ENCODE measurements around the gene LDLRAP1. TPM values are rescaled to one million over a fixed set of nuclear protein-coding genes. Genes with fewer than 3 reads are reported as not detected.
"Not testable (repeated sequence)": the region's sequence is repeated elsewhere in the genome, so short reads cannot be mapped to it uniquely, and the experiment has no call there.

Gene LDLRAP1
- total and polyA plus RNA-seq, 2 donors, result 10.5 to 10.6 TPM

GRCh38 chr1:25593861-25594260, 50.5 kb downstream of the LDLRAP1 start:
- no peak overlapping the region for H3K4me3 ChIP-seq (ENCODE audit: low read depth, low read length)
- 72% methylated on average over 2 of the region's 2 CpGs for WGBS

GRCh38 chr1:25594971-25595370, 51.6 kb downstream of the LDLRAP1 start:
- Histone ChIP-seq H3K4me3 (ENCODE audit: low read depth, low read length) (no peak overlapping the region), H3K27ac (ENCODE audit: low read depth) (no peak overlapping the region), H3K36me3 (ENCODE audit: insufficient read depth) (no peaks in the 10 kb centered on the region), H3K4me1 (ENCODE audit: insufficient read depth) (no peaks in the 10 kb centered on the region)
- WGBS, result 88% methylated on average over 2 of the region's 2 CpGs
- no peak for DNase-seq (ENCODE audit: extremely low spot score)

More at GRCh38 chr1:25593861-25594260, 50.5 kb downstream of the LDLRAP1 start:
- H3K4me1 ChIP-seq (ENCODE audit: insufficient read depth), result no peaks in the 10 kb centered on the region
- DNase-seq (ENCODE audit: extremely low spot score), result no peak
- H3K36me3 ChIP-seq (ENCODE audit: insufficient read depth), result no peaks in the 10 kb centered on the region
- H3K27ac ChIP-seq (ENCODE audit: low read depth), result no peak overlapping the region

GRCh38 chr1:25596641-25597040, 53.2 kb downstream of the LDLRAP1 start:
- H3K4me3 ChIP-seq (ENCODE audit: low read depth, low read length); DNase-seq (ENCODE audit: extremely low spot score); H3K4me1 ChIP-seq (ENCODE audit: insufficient read depth); H3K36me3 ChIP-seq (ENCODE audit: insufficient read depth); H3K27ac ChIP-seq (ENCODE audit: low read depth): not testable (repeated sequence)
- WGBS, result 95% methylated on average over 5 of the region's 5 CpGs

- Histone ChIP-seq H3K27ac (ENCODE audit: low read depth) (no peak overlapping the region), H3K4me3 (ENCODE audit: low read depth, low read length) (no peak overlapping the region), H3K36me3 (ENCODE audit: insufficient read depth) (no peaks in the 10 kb centered on the region), H3K4me1 (ENCODE audit: insufficient read depth) (no peaks in the 10 kb centered on the region)
- WGBS, result 95% methylated on average over 1 of the region's 1 CpG
- no peak for DNase-seq (ENCODE audit: extremely low spot score)
Observed at GRCh38 chr1:25598879-25599278, 55.5 kb downstream of the LDLRAP1 start.

GRCh38 chr1:25599969-25600610, 56.7 kb downstream of the LDLRAP1 start:
- Histone ChIP-seq H3K27ac (ENCODE audit: low read depth) (no peak overlapping the region), H3K36me3 (ENCODE audit: insufficient read depth) (no peaks in the 10 kb centered on the region), H3K4me1 (ENCODE audit: insufficient read depth) (no peaks in the 10 kb centered on the region), H3K4me3 (ENCODE audit: low read depth, low read length) (no peak overlapping the region)
- 84% methylated on average over 7 of the region's 7 CpGs for whole genome bisulfite sequencing
- no peak for DNase-seq (ENCODE audit: extremely low spot score)

- not testable (repeated sequence) for DNase-seq (ENCODE audit: extremely low spot score); H3K27ac ChIP-seq (ENCODE audit: low read depth); H3K4me3 ChIP-seq (ENCODE audit: low read depth, low read length); H3K4me1 ChIP-seq (ENCODE audit: insufficient read depth); H3K36me3 ChIP-seq (ENCODE audit: insufficient read depth)
- 82% methylated on average over 5 of the region's 5 CpGs for WGBS
Observed at GRCh38 chr1:25600971-25601699, 57.7 kb downstream of the LDLRAP1 start.

- not testable (repeated sequence) for H3K27ac ChIP-seq (ENCODE audit: low read depth); DNase-seq (ENCODE audit: extremely low spot score); H3K4me1 ChIP-seq (ENCODE audit: insufficient read depth); H3K4me3 ChIP-seq (ENCODE audit: low read depth, low read length); H3K36me3 ChIP-seq (ENCODE audit: insufficient read depth)
- WGBS, result 87% methylated on average over 36 of the region's 55 CpGs
Observed at GRCh38 chr1:25603779-25604538, 60.6 kb downstream of the LDLRAP1 start.

- Histone ChIP-seq H3K36me3 (ENCODE audit: insufficient read depth) (no peaks in the 10 kb centered on the region), H3K27ac (ENCODE audit: low read depth) (no peak overlapping the region), H3K4me1 (ENCODE audit: insufficient read depth) (no peaks in the 10 kb centered on the region), H3K4me3 (ENCODE audit: low read depth, low read length) (no peak overlapping the region)
- no peak for DNase-seq (ENCODE audit: extremely low spot score)
- WGBS, result 94% methylated on average over 5 of the region's 5 CpGs
Observed at GRCh38 chr1:25607123-25607522, 63.7 kb downstream of the LDLRAP1 start.

- H3K4me3 ChIP-seq (ENCODE audit: low read depth, low read length), result no peak overlapping the region
- H3K27ac ChIP-seq (ENCODE audit: low read depth), result no peak overlapping the region
- no peaks in the 10 kb centered on the region for H3K4me1 ChIP-seq (ENCODE audit: insufficient read depth)
- WGBS, result 22% methylated on average over 15 of the region's 15 CpGs
- peak; percentile 50 for DNase-seq (ENCODE audit: extremely low spot score)
- no peaks in the 10 kb centered on the region for H3K36me3 ChIP-seq (ENCODE audit: insufficient read depth)
Observed at GRCh38 chr1:25608488-25609178, 65.2 kb downstream of the LDLRAP1 start.

GRCh38 chr1:25609921-25610320, 66.5 kb downstream of the LDLRAP1 start:
- no peaks in the 10 kb centered on the region for H3K4me1 ChIP-seq (ENCODE audit: insufficient read depth)
- no peak for DNase-seq (ENCODE audit: extremely low spot score)
- WGBS, result 33% methylated on average over 6 of the region's 6 CpGs
- no peak overlapping the region for H3K27ac ChIP-seq (ENCODE audit: low read depth)
- no peak overlapping the region for H3K4me3 ChIP-seq (ENCODE audit: low read depth, low read length)
- H3K36me3 ChIP-seq (ENCODE audit: insufficient read depth), result no peaks in the 10 kb centered on the region

GRCh38 chr1:25610822-25611630, 67.6 kb downstream of the LDLRAP1 start:
- Histone ChIP-seq H3K4me3 (ENCODE audit: low read depth, low read length) (no peak overlapping the region), H3K27ac (ENCODE audit: low read depth) (no peak overlapping the region), H3K4me1 (ENCODE audit: insufficient read depth) (no peaks in the 10 kb centered on the region), H3K36me3 (ENCODE audit: insufficient read depth) (no peaks in the 10 kb centered on the region)
- 46% methylated on average over 8 of the region's 8 CpGs for WGBS
- no peak for DNase-seq (ENCODE audit: extremely low spot score)

- no peak for DNase-seq (ENCODE audit: extremely low spot score)
- Histone ChIP-seq H3K27ac (ENCODE audit: low read depth) (no peak overlapping the region), H3K36me3 (ENCODE audit: insufficient read depth) (no peaks in the 10 kb centered on the region), H3K4me1 (ENCODE audit: insufficient read depth) (no peaks in the 10 kb centered on the region), H3K4me3 (ENCODE audit: low read depth, low read length) (no peak overlapping the region)
- WGBS, result 81% methylated on average over 1 of the region's 1 CpG
Observed at GRCh38 chr1:25611843-25612242, 68.4 kb downstream of the LDLRAP1 start.

- Histone ChIP-seq H3K4me1 (ENCODE audit: insufficient read depth) (no peaks in the 10 kb centered on the region), H3K27ac (ENCODE audit: low read depth) (no peak overlapping the region), H3K4me3 (ENCODE audit: low read depth, low read length) (no peak overlapping the region), H3K36me3 (ENCODE audit: insufficient read depth) (no peaks in the 10 kb centered on the region)
- WGBS, result 78% methylated on average over 3 of the region's 3 CpGs
- no peak for DNase-seq (ENCODE audit: extremely low spot score)
Observed at GRCh38 chr1:25612421-25612820, 69.0 kb downstream of the LDLRAP1 start.
